Activated T-cell treated with anti-CD3 and anti-CD28 coated beads, Interleukin-2, amount 50 U/mL, for 4 hours (primary cell): Measurements from ENCODE around the gene MYRIP. TPM values are rescaled to one million over a fixed set of nuclear protein-coding genes. Genes with fewer than 3 reads are reported as not detected.

ENCODE experiments used
- ATAC-seq, 2 donors: fragments of 200-7000 bp; cut with Tn5 transposase; one replicate each; pipeline ENCODE4 v1.10.0; 2021
- DNase-seq: peaks from one replicate; pipeline ENCODE4 v3.0.0-alpha.2; 2020
- H3K27me3 Mint-ChIP-seq: one replicate; pipeline ENCODE4 v1.8.0; 2021; ENCODE audit warnings: low read depth, mixed read lengths
- H3K36me3 Mint-ChIP-seq: one replicate; pipeline ENCODE4 v1.8.0; 2022; ENCODE audit warnings: mixed read lengths; ENCODE audit not compliant: insufficient read depth
- H3K4me1 Mint-ChIP-seq: one replicate; pipeline ENCODE4 v1.8.0; 2021; ENCODE audit warnings: low read depth, mixed read lengths
- H3K4me3 Mint-ChIP-seq: one replicate; pipeline ENCODE4 v1.8.0; 2021; ENCODE audit warnings: mild to moderate bottlenecking, moderate library complexity, mixed read lengths
- H3K9me3 Mint-ChIP-seq: one replicate; pipeline ENCODE4 v1.8.0; 2021; ENCODE audit warnings: mixed read lengths
- total RNA-seq, 3 donors: library from RNA; stranded (reverse); gene quantifications; one replicate each; pipeline ENCODE4 v1.2.1, GENCODE V29; 2021

The MYRIP gene
- total RNA-seq, 3 donors from 2014 or later = not detected

- no peak for ATAC-seq
- no peaks in the 10 kb centered on the region for H3K4me1 Mint-ChIP-seq
- DNase-seq = no peak
- peaks cover 3% of the 10 kb centered on the region for H3K27me3 Mint-ChIP-seq
- no peaks in the 10 kb centered on the region for H3K36me3 Mint-ChIP-seq
- no peaks in the 10 kb centered on the region for H3K9me3 Mint-ChIP-seq
- H3K4me3 Mint-ChIP-seq = no peak overlapping the region
These were observed 127.9 kb downstream of the MYRIP start for GRCh38 chr3:39937315-39937714.

- no peak for ATAC-seq
- Mint-ChIP-seq H3K4me3 (no peak overlapping the region), H3K9me3 (no peaks in the 10 kb centered on the region), H3K36me3 (no peaks in the 10 kb centered on the region), H3K4me1 (no peaks in the 10 kb centered on the region), H3K27me3 (no peaks in the 10 kb centered on the region)
- DNase-seq = no peak
These were observed 128.5 kb downstream of the MYRIP start for GRCh38 chr3:39937874-39938273.

- no peaks in the 10 kb centered on the region for H3K36me3 Mint-ChIP-seq
- ATAC-seq = no peak
- H3K4me3 Mint-ChIP-seq = no peak overlapping the region
- H3K4me1 Mint-ChIP-seq = no peaks in the 10 kb centered on the region
- H3K27me3 Mint-ChIP-seq = peaks cover 5% of the 10 kb centered on the region
- DNase-seq = no peak
- H3K9me3 Mint-ChIP-seq = no peaks in the 10 kb centered on the region
These were observed 132.5 kb downstream of the MYRIP start for GRCh38 chr3:39941931-39942330.

- DNase-seq (no peak), ATAC-seq (no peak)
- Mint-ChIP-seq H3K27me3 (peaks cover 2% of the 10 kb centered on the region), H3K4me3 (no peak overlapping the region), H3K9me3 (peaks cover 6% of the 10 kb centered on the region), H3K36me3 (no peaks in the 10 kb centered on the region), H3K4me1 (no peaks in the 10 kb centered on the region)
These were observed 151.2 kb downstream of the MYRIP start for GRCh38 chr3:39960515-39961191.

- ATAC-seq (no peak), DNase-seq (no peak)
- H3K4me3 Mint-ChIP-seq = no peak overlapping the region
- H3K36me3 Mint-ChIP-seq = no peaks in the 10 kb centered on the region
- H3K9me3 Mint-ChIP-seq = peaks cover 4% of the 10 kb centered on the region
- H3K27me3 Mint-ChIP-seq = peaks cover 2% of the 10 kb centered on the region
- H3K4me1 Mint-ChIP-seq = no peaks in the 10 kb centered on the region
These were observed 151.8 kb downstream of the MYRIP start for GRCh38 chr3:39961230-39961629.

GRCh38 chr3:39962581-39962980 lies 153.2 kb downstream of the MYRIP start:
- Mint-ChIP-seq H3K9me3 (no peaks in the 10 kb centered on the region), H3K4me3 (no peak overlapping the region), H3K27me3 (peaks cover 2% of the 10 kb centered on the region), H3K36me3 (no peaks in the 10 kb centered on the region), H3K4me1 (no peaks in the 10 kb centered on the region)
- no peak for DNase-seq
- no peak for ATAC-seq

GRCh38 chr3:39965461-39965860 lies 156.1 kb downstream of the MYRIP start:
- no peaks in the 10 kb centered on the region for H3K4me1 Mint-ChIP-seq

GRCh38 chr3:39965997-39966396 lies 156.6 kb downstream of the MYRIP start:
- Mint-ChIP-seq H3K4me1 (no peaks in the 10 kb centered on the region), H3K27me3 (peaks cover 4% of the 10 kb centered on the region), H3K4me3 (no peak overlapping the region), H3K9me3 (no peaks in the 10 kb centered on the region), H3K36me3 (no peaks in the 10 kb centered on the region)
- DNase-seq = no peak
- no peak for ATAC-seq

More at GRCh38 chr3:39965461-39965860, 156.1 kb downstream of the MYRIP start:
- Mint-ChIP-seq H3K27me3 (peaks cover 4% of the 10 kb centered on the region), H3K9me3 (no peaks in the 10 kb centered on the region), H3K4me3 (no peak overlapping the region), H3K36me3 (no peaks in the 10 kb centered on the region)
- DNase-seq = no peak
- ATAC-seq = no peak

- no peaks in the 10 kb centered on the region for H3K4me1 Mint-ChIP-seq
- no peak overlapping the region for H3K4me3 Mint-ChIP-seq
- no peaks in the 10 kb centered on the region for H3K9me3 Mint-ChIP-seq
- DNase-seq = no peak
- H3K27me3 Mint-ChIP-seq = peaks cover 8% of the 10 kb centered on the region
- ATAC-seq = no peak
- H3K36me3 Mint-ChIP-seq = no peaks in the 10 kb centered on the region
These were observed 161.6 kb downstream of the MYRIP start for GRCh38 chr3:39970982-39971381.

- Mint-ChIP-seq H3K9me3 (no peaks in the 10 kb centered on the region), H3K4me3 (no peak overlapping the region), H3K4me1 (no peaks in the 10 kb centered on the region), H3K27me3 (peaks cover 8% of the 10 kb centered on the region), H3K36me3 (no peaks in the 10 kb centered on the region)
- ATAC-seq = no peak
- no peak for DNase-seq
These were observed 162.2 kb downstream of the MYRIP start for GRCh38 chr3:39971559-39972031.

GRCh38 chr3:39972508-39972907 lies 163.1 kb downstream of the MYRIP start:
- Mint-ChIP-seq H3K36me3 (no peaks in the 10 kb centered on the region), H3K27me3 (peaks cover 8% of the 10 kb centered on the region), H3K4me1 (no peaks in the 10 kb centered on the region), H3K9me3 (no peaks in the 10 kb centered on the region), H3K4me3 (no peak overlapping the region)
- ATAC-seq (no peak), DNase-seq (no peak)

GRCh38 chr3:39977058-39977794 lies 167.8 kb downstream of the MYRIP start:
- no peak for ATAC-seq
- Mint-ChIP-seq H3K4me3 (no peak overlapping the region), H3K9me3 (no peaks in the 10 kb centered on the region)

GRCh38 chr3:39978308-39978707 lies 168.9 kb downstream of the MYRIP start:
- no peak overlapping the region for H3K4me3 Mint-ChIP-seq

More at GRCh38 chr3:39977058-39977794, 167.8 kb downstream of the MYRIP start:
- DNase-seq = no peak
- Mint-ChIP-seq H3K27me3 (peaks cover 4% of the 10 kb centered on the region), H3K4me1 (no peaks in the 10 kb centered on the region), H3K36me3 (no peaks in the 10 kb centered on the region)

GRCh38 chr3:39980058-39980457 lies 170.6 kb downstream of the MYRIP start:
- Mint-ChIP-seq H3K27me3 (no peaks in the 10 kb centered on the region), H3K9me3 (no peaks in the 10 kb centered on the region), H3K4me3 (no peak overlapping the region), H3K4me1 (no peaks in the 10 kb centered on the region), H3K36me3 (no peaks in the 10 kb centered on the region)
- ATAC-seq = no peak
- no peak for DNase-seq

More at GRCh38 chr3:39978308-39978707, 168.9 kb downstream of the MYRIP start:
- Mint-ChIP-seq H3K27me3 (no peaks in the 10 kb centered on the region), H3K9me3 (no peaks in the 10 kb centered on the region), H3K4me1 (no peaks in the 10 kb centered on the region), H3K36me3 (no peaks in the 10 kb centered on the region)
- ATAC-seq (no peak), DNase-seq (no peak)

- DNase-seq (no peak), ATAC-seq (no peak)
- H3K4me1 Mint-ChIP-seq = no peaks in the 10 kb centered on the region
- no peaks in the 10 kb centered on the region for H3K36me3 Mint-ChIP-seq
- H3K9me3 Mint-ChIP-seq = no peaks in the 10 kb centered on the region
- no peak overlapping the region for H3K4me3 Mint-ChIP-seq
- no peaks in the 10 kb centered on the region for H3K27me3 Mint-ChIP-seq
These were observed 171.4 kb downstream of the MYRIP start for GRCh38 chr3:39980781-39981180.
